Inferior parietal cortex (tissue), 1 donor: ENCODE measurements around the gene SMARCA2.
"Not testable (repeated sequence)": the region's sequence is repeated elsewhere in the genome, so short reads cannot be mapped to it uniquely, and the experiment has no call there.

Experiments used
- DNase-seq: peaks from one replicate; pipeline ENCODE4 v3.0.0-alpha.2; 2016; ENCODE audit errors: extremely low spot score

The SMARCA2 gene

GRCh38 chr9:2140600-2141223, 125.6 kb downstream of the SMARCA2 start:
- no peak for DNase-seq

DNA sequence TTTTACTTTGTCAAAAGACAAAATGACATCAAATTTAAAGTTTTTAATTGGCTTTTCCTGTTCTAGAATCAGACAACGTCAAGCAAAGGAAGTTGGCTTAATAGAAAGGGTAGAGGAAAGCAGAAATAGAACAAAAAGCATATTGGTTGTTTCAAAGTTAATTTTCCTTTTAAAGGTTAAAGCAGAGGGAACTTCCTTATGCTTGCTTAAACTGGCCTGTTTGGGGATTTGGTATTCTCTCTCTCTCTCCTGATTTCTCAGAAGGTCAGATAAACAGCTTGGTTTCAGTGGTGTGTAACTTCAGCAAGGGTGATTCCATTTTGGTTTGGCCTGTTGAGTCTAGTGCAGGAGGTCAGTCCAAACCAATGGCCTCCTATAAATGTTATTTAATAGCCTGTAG, 127.1 kb downstream of the SMARCA2 start:
- DNase-seq: no peak

GRCh38 chr9:2144619-2145018, 129.5 kb downstream of the SMARCA2 start:
- DNase-seq: no peak

DNA sequence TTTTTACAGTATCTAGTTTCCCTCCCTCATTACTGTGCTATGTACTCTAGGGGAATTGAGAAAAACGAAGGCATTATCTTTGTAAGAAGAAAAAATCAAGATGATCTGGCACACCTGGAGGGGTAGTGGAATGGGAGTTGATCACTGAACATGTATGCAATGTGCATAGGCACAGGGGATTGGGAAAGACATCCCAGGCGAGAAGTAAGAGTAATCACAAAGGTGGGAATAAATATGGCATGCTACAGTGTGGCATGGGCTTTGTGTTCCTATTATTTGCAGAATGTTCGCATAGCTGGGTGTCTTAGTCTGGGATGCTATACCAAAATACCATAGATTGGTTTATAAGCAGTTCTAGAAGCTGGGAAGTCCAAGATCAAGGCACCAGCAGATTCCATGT, 130.6 kb downstream of the SMARCA2 start:
- no peak for DNase-seq

- DNase-seq: not testable (repeated sequence)
Observed at GRCh38 chr9:2146700-2147099, 131.6 kb downstream of the SMARCA2 start.

DNA sequence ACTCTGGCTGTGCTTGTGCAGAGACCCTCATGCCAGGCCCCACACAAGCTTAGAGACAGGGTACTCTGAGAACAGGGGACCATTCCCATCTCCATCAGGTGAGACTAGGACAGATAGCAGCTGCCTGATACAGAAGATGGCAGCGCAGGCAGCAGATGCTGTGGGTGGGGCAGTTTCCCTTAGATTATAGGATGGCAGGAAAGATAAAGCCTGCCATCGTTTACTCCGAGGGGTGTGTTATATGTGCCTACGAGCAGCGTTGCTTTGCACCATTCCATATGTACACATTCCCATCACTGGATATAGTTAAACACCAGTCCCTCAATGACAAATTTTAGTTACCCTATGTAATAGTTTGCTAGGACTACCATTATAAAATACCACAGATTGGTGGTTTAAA, 135.2 kb downstream of the SMARCA2 start:
- DNase-seq: no peak

DNA sequence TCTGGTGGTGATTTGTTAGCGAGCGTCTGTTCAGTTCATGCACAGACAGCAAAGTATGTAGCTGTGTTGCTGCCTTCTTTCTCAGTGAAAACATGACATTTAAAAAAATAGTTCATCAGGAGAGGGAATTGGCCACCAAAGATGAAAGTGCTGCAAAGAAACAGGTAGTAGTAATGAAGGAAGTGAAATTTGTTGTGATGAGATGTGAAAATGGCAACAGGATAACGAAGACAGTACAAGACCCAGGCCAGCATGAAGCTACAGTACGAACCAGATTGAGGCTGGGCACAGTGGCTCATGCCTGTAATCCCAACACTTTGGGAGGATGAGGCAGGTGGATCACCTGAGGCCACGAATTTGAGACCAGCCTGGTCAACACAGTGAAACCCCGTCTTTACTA, 136.0 kb downstream of the SMARCA2 start:
- no peak for DNase-seq

DNA sequence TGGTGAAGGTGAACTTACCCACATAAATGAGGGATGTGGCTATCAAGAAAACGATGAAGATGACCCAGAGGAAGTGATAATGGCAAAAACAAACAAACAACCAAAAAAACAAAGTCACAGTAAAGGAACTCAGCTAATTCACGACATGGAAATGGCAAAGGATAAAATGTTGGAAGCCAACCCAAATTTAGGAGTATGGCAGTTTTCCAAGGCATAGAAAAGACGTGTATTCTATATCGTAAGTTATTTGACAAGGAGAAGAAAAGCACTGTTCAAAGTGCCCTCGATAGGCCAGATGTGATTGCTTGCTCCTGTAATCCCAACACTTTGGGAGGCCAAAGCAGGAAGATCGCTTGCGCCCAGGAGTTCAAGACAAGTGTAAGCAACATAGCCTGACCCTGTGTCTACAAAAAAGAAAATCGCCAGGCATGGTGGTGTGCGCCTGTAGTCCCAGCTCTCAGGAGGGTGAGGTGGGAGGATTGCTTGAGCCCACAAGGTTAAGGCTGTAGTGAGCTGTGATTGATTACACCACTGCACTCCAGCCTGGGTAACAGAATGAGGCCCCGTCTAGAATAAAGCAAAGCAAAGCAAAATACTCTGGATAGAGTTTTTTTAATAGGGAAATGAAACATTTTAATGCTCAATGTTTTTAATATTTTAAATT, 138.0 kb downstream of the SMARCA2 start:
- DNase-seq: no peak

DNA sequence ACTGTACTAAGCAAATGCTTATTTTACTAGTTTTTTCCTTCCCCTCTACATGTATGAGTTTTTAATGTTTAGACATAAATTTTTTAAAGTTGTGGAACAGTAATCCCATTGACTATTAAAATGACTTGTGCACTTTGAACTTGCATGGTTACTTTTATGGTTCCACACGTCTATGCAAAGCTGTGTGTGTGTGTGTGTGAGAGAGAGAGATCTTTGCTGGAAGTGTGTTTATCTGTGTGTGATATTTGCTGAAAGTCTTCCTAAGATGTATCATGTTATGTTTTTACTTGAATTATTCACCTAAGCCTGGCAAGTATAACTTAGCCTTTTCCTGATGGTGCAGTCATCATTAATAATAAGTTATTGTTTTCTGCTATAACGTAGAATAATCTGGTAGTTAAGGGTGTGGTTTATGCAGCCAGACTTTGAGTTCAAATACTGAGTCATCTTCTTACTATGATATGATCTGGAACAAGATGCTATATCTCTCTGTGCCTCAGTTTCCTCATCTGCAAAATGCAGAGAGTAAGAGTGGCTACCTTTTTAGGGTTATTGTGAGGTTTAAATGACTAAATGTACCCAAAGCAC, 138.6 kb downstream of the SMARCA2 start:
- no peak for DNase-seq

DNA sequence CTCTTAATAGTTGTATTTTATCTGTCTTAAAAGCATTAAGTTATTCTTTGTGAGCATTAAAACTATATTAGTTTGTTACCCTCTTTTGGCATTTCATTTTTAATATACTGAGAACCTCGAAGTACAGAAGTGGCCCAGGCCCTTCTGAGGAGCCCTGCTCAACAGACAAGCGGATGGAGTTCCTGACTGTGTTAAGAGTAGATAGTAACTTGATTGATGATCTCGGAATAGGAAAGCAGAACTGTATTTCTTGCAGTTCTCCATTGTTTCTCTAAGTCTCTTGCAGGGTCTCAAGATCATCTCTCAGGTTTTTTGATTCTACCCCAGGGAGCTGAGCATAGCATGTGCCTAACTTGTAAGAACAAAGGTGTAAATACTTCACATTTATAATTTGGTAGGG, 139.6 kb downstream of the SMARCA2 start:
- no peak for DNase-seq

DNA sequence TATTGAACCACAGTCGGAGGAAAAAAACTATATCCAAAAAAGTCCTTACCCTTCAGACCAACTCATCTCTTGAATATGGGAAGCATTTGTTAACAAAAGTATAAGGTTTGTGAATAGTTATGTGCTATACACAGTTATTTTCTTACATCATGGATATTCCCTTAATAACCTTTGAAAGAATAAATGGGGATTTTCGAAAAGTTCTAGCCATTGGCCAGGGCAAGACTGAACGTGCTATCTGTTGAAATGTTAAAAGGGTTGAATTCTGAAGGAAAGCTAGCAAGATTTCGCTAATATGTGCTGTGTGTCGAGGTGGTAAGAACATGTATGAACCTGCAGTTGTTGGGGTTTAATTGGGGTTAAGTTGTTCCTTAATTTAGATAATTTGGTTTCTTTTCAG, 140.8 kb downstream of the SMARCA2 start:
- no peak for DNase-seq

GRCh38 chr9:2157277-2158110, 142.3 kb downstream of the SMARCA2 start:
- DNase-seq: peak; percentile 42

DNA sequence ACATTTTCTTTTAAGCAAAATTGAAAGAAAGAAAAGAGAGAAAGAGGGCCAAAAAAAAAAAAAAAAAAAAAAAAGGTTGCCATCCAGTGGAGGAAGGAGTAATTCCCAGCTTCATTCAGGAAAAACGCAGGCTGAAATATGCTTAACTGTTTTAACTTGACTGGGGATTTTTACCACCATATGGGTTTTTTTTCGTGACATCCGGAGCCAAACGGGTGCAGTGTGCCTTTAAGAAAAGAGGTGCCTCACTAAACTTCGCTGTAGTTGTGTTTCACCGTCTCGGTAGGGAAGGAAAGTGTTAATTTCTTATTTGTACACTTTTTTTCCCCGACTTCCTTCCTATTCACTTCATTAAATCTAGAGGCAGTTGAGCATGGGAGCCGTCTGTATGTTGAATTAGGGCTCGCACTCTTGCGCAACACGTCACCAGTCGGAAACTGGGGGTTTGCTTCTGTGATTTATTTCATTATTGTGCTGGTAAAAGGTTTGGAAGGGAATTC, 143.0 kb downstream of the SMARCA2 start:
- DNase-seq: peak; percentile 59

- DNase-seq: peak; percentile 39
Observed at GRCh38 chr9:2158766-2159430, 143.8 kb downstream of the SMARCA2 start.

DNA sequence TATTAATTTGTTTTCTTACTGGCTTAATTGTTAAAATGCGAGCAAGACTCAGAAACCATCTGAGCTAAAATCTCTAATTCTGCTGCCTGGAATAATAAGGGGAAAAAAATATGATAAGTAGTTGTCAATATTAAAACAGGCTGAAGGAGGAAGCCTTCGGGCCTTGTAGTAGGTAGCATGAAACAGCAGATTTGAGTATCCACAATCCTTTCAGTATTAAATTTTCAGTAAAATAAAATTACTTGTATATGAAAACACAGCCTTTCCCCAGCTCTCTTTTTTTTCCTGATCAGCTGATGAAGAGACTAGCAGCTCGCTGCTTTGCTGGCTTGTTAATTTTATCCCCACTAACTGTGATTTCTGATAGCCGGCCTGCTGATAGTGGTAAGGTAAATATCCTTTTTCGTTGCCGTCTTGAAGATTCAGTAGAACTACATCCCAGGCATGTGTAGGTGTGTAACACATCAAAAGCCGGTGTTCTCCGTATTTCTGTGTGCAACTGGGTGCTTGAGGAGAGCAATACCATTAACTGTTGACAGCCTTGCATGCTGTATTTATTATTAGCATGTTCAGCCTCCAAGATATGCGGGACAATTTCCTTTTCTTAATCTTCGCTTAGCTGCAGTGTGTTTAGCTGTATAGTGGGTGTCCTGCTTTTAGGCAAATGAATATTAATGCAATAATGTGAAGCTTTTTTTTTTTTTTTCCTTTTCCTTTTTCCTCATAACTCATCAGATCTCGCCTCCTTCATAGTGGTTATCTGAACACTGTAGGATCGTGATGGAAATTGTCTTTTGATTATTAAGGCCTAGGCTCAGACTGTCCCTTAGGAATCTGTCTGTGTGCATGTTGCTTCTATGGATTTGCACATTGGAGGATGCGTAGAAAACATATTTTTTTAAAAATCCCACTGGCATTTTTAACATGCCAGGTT, 144.6 kb downstream of the SMARCA2 start:
- peak; percentile 71 for DNase-seq

GRCh38 chr9:2161661-2162060, 146.5 kb downstream of the SMARCA2 start:
- no peak for DNase-seq

DNA sequence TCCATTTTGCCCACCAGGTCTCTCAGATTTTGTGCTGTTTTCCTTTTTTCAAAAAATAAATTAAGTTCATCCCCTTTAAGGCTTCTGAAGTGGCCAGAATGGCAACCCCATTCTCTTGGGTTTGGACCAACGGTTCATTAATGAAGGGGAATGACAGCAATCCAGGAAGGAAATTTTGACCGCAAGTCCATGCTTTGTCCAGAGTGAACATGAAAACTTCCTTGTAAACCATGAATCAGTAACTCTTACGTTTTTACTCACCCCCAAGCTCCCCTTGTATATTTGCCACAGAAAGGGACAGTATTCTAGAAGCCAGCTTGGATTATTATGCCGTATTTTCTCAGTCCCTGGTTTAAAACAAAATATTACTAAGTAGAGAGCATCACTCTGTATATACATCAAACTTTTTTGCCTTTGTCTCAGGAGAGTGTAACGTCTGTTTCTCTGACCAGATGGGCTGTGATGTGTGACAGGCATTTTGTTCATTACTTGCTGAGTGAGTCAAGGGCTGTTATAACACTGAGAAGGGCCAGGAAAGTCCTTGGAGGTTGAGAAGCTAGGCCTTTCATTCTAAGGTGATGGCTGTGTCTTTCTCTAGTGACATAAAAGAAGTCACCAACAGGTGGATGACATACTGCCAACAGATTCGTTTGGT, 148.2 kb downstream of the SMARCA2 start:
- DNase-seq: no peak

DNA sequence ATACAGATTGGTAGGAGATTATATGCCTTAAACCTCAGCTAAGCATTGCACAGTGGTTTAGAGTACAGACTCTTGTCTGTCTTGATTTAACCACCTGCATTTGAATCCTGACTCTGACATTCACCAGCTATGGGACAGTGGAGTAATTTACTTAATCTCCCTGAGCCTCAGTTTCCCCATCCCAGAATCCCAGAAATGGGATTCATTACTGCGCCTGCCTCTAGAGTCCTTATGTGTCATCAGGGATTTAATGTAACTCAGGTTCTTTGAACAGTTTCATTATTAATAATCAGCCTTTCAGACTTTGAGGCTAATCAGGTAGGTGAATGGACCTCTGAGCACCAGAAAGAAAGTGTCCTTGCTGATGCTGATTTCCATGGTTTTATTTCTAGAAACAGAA, 149.1 kb downstream of the SMARCA2 start:
- no peak for DNase-seq

DNA sequence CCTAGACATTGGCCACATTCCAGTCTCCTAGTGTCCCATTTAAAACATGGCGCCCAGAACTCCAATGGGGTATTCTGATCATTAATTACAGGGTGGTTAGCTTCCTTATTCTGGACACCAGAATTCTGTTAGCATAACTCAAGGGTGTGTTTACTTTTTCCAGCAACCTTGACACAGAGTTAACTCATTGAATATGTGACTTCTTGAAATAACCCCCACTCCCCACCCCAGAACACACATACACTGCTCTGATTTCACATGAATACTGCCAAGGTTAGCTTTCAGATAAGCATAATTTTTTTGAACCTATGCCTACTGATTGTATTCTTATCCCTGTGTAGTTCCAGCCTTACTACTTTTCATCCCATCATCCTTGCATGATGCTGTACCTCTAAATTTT, 151.1 kb downstream of the SMARCA2 start:
- no peak for DNase-seq

GRCh38 chr9:2169035-2169434, 153.9 kb downstream of the SMARCA2 start:
- no peak for DNase-seq
